Measurements from ENCODE around the gene PPFIA1.
"Not testable (repeated sequence)": the region's sequence is repeated elsewhere in the genome, so short reads cannot be mapped to it uniquely, and the experiment has no call there.

Gene PPFIA1

GRCh38 chr11:70250876-70251658 is 19.4 kb upstream of the PPFIA1 start:
- Histone ChIP-seq H3K27ac (ENCODE audit: low read depth in 2 of 2, low read length in 2 of 2) (no peak overlapping the region), H3K9me3 (ENCODE audit: control insufficient read depth in 2 of 2, low read length in 2 of 2) (no peaks in the 10 kb centered on the region), H3K4me3 (ENCODE audit: low read length in 2 of 2) (no peak overlapping the region), H3K27me3 (ENCODE audit: control insufficient read depth in 2 of 2, insufficient read depth in 2 of 2, low read length in 2 of 2) (no peaks in the 10 kb centered on the region), H3K4me1 (ENCODE audit: control insufficient read depth in 2 of 2, insufficient read depth in 2 of 2, low read length in 2 of 2) (no peaks in the 10 kb centered on the region), H3K36me3 (ENCODE audit: control insufficient read depth in 2 of 2, insufficient read depth in 2 of 2, low read length in 2 of 2) (no peaks in the 10 kb centered on the region), H3K9ac (ENCODE audit: low read depth in 1 of 2, low read length in 2 of 2) (no peak overlapping the region)

GRCh38 chr11:70251659-70252321 is 18.7 kb upstream of the PPFIA1 start:
- Histone ChIP-seq H3K9ac (ENCODE audit: low read depth in 1 of 2, low read length in 2 of 2) (no peak overlapping the region), H3K27ac (ENCODE audit: low read depth in 2 of 2, low read length in 2 of 2) (no peak overlapping the region), H3K9me3 (ENCODE audit: control insufficient read depth in 2 of 2, low read length in 2 of 2) (no peaks in the 10 kb centered on the region), H3K36me3 (ENCODE audit: control insufficient read depth in 2 of 2, insufficient read depth in 2 of 2, low read length in 2 of 2) (no peaks in the 10 kb centered on the region), H3K4me3 (ENCODE audit: low read length in 2 of 2) (no peak overlapping the region), H3K4me1 (ENCODE audit: control insufficient read depth in 2 of 2, insufficient read depth in 2 of 2, low read length in 2 of 2) (no peaks in the 10 kb centered on the region), H3K27me3 (ENCODE audit: control insufficient read depth in 2 of 2, insufficient read depth in 2 of 2, low read length in 2 of 2) (no peaks in the 10 kb centered on the region)

GRCh38 chr11:70252844-70253243 is 17.6 kb upstream of the PPFIA1 start:
- Histone ChIP-seq H3K27me3 (ENCODE audit: control insufficient read depth in 2 of 2, insufficient read depth in 2 of 2, low read length in 2 of 2) (no peaks in the 10 kb centered on the region), H3K9ac (ENCODE audit: low read depth in 1 of 2, low read length in 2 of 2) (no peak overlapping the region), H3K9me3 (ENCODE audit: control insufficient read depth in 2 of 2, low read length in 2 of 2) (no peaks in the 10 kb centered on the region), H3K27ac (ENCODE audit: low read depth in 2 of 2, low read length in 2 of 2) (no peak overlapping the region), H3K36me3 (ENCODE audit: control insufficient read depth in 2 of 2, insufficient read depth in 2 of 2, low read length in 2 of 2) (no peaks in the 10 kb centered on the region), H3K4me1 (ENCODE audit: control insufficient read depth in 2 of 2, insufficient read depth in 2 of 2, low read length in 2 of 2) (no peaks in the 10 kb centered on the region), H3K4me3 (ENCODE audit: low read length in 2 of 2) (no peak overlapping the region)

GRCh38 chr11:70255477-70256116 is 14.9 kb upstream of the PPFIA1 start:
- no peaks in the 10 kb centered on the region for H3K27me3 ChIP-seq (ENCODE audit: control insufficient read depth in 2 of 2, insufficient read depth in 2 of 2, low read length in 2 of 2)
- no peak overlapping the region for H3K9ac ChIP-seq (ENCODE audit: low read depth in 1 of 2, low read length in 2 of 2)
- H3K27ac ChIP-seq (ENCODE audit: low read depth in 2 of 2, low read length in 2 of 2): no peak overlapping the region
- no peaks in the 10 kb centered on the region for H3K9me3 ChIP-seq (ENCODE audit: control insufficient read depth in 2 of 2, low read length in 2 of 2)
- no peak overlapping the region for H3K4me3 ChIP-seq (ENCODE audit: low read length in 2 of 2)
- no peaks in the 10 kb centered on the region for H3K36me3 ChIP-seq (ENCODE audit: control insufficient read depth in 2 of 2, insufficient read depth in 2 of 2, low read length in 2 of 2)
- no peaks in the 10 kb centered on the region for H3K4me1 ChIP-seq (ENCODE audit: control insufficient read depth in 2 of 2, insufficient read depth in 2 of 2, low read length in 2 of 2)

- not testable (repeated sequence) for H3K4me1 ChIP-seq (ENCODE audit: control insufficient read depth in 2 of 2, insufficient read depth in 2 of 2, low read length in 2 of 2); H3K27ac ChIP-seq (ENCODE audit: low read depth in 2 of 2, low read length in 2 of 2); H3K36me3 ChIP-seq (ENCODE audit: control insufficient read depth in 2 of 2, insufficient read depth in 2 of 2, low read length in 2 of 2); H3K27me3 ChIP-seq (ENCODE audit: control insufficient read depth in 2 of 2, insufficient read depth in 2 of 2, low read length in 2 of 2); H3K9me3 ChIP-seq (ENCODE audit: control insufficient read depth in 2 of 2, low read length in 2 of 2); H3K4me3 ChIP-seq (ENCODE audit: low read length in 2 of 2); H3K9ac ChIP-seq (ENCODE audit: low read depth in 1 of 2, low read length in 2 of 2)
Measured at GRCh38 chr11:70259077-70259476, 11.4 kb upstream of the PPFIA1 start.

- Histone ChIP-seq H3K36me3 (ENCODE audit: control insufficient read depth in 2 of 2, insufficient read depth in 2 of 2, low read length in 2 of 2) (no peaks in the 10 kb centered on the region), H3K27ac (ENCODE audit: low read depth in 2 of 2, low read length in 2 of 2) (no peak overlapping the region), H3K4me1 (ENCODE audit: control insufficient read depth in 2 of 2, insufficient read depth in 2 of 2, low read length in 2 of 2) (no peaks in the 10 kb centered on the region), H3K27me3 (ENCODE audit: control insufficient read depth in 2 of 2, insufficient read depth in 2 of 2, low read length in 2 of 2) (no peaks in the 10 kb centered on the region), H3K4me3 (ENCODE audit: low read length in 2 of 2) (no peak overlapping the region), H3K9ac (ENCODE audit: low read depth in 1 of 2, low read length in 2 of 2) (no peak overlapping the region), H3K9me3 (ENCODE audit: control insufficient read depth in 2 of 2, low read length in 2 of 2) (no peaks in the 10 kb centered on the region)
Measured at GRCh38 chr11:70262951-70263350, 7.5 kb upstream of the PPFIA1 start.

GRCh38 chr11:70263363-70263762 is 7.1 kb upstream of the PPFIA1 start:
- no peaks in the 10 kb centered on the region for H3K4me1 ChIP-seq (ENCODE audit: control insufficient read depth in 2 of 2, insufficient read depth in 2 of 2, low read length in 2 of 2)
- H3K36me3 ChIP-seq (ENCODE audit: control insufficient read depth in 2 of 2, insufficient read depth in 2 of 2, low read length in 2 of 2): no peaks in the 10 kb centered on the region
- H3K9me3 ChIP-seq (ENCODE audit: control insufficient read depth in 2 of 2, low read length in 2 of 2): no peaks in the 10 kb centered on the region
- no peak overlapping the region for H3K27ac ChIP-seq (ENCODE audit: low read depth in 2 of 2, low read length in 2 of 2)
- no peaks in the 10 kb centered on the region for H3K27me3 ChIP-seq (ENCODE audit: control insufficient read depth in 2 of 2, insufficient read depth in 2 of 2, low read length in 2 of 2)
- H3K9ac ChIP-seq (ENCODE audit: low read depth in 1 of 2, low read length in 2 of 2): no peak overlapping the region
- H3K4me3 ChIP-seq (ENCODE audit: low read length in 2 of 2): no peak overlapping the region

GRCh38 chr11:70265341-70265740 is 5.1 kb upstream of the PPFIA1 start:
- H3K4me1 ChIP-seq (ENCODE audit: control insufficient read depth in 2 of 2, insufficient read depth in 2 of 2, low read length in 2 of 2): peaks cover 7 to 10% of the 10 kb centered on the region in 2 donors
- no peaks in the 10 kb centered on the region for H3K27me3 ChIP-seq (ENCODE audit: control insufficient read depth in 2 of 2, insufficient read depth in 2 of 2, low read length in 2 of 2)

GRCh38 chr11:70267405-70267950 is 3.0 kb upstream of the PPFIA1 start:
- Histone ChIP-seq H3K27ac (ENCODE audit: low read depth in 2 of 2, low read length in 2 of 2) (no peak overlapping the region), H3K27me3 (ENCODE audit: control insufficient read depth in 2 of 2, insufficient read depth in 2 of 2, low read length in 2 of 2) (no peaks in the 10 kb centered on the region), H3K9ac (ENCODE audit: low read depth in 1 of 2, low read length in 2 of 2) (no peak overlapping the region), H3K4me1 (ENCODE audit: control insufficient read depth in 2 of 2, insufficient read depth in 2 of 2, low read length in 2 of 2) (peaks cover 15 to 17% of the 10 kb centered on the region in 2 donors), H3K36me3 (ENCODE audit: control insufficient read depth in 2 of 2, insufficient read depth in 2 of 2, low read length in 2 of 2) (peaks cover 3% of the 10 kb centered on the region in 2 donors), H3K9me3 (ENCODE audit: control insufficient read depth in 2 of 2, low read length in 2 of 2) (no peaks in the 10 kb centered on the region), H3K4me3 (ENCODE audit: low read length in 2 of 2) (no peak overlapping the region)

More at GRCh38 chr11:70265341-70265740, 5.1 kb upstream of the PPFIA1 start:
- Histone ChIP-seq H3K9ac (ENCODE audit: low read depth in 1 of 2, low read length in 2 of 2) (no peak overlapping the region), H3K27ac (ENCODE audit: low read depth in 2 of 2, low read length in 2 of 2) (no peak overlapping the region), H3K4me3 (ENCODE audit: low read length in 2 of 2) (no peak overlapping the region), H3K36me3 (ENCODE audit: control insufficient read depth in 2 of 2, insufficient read depth in 2 of 2, low read length in 2 of 2) (no peaks in the 10 kb centered on the region), H3K9me3 (ENCODE audit: control insufficient read depth in 2 of 2, low read length in 2 of 2) (no peaks in the 10 kb centered on the region)

GRCh38 chr11:70268526-70268925 is 2.0 kb upstream of the PPFIA1 start:
- peaks cover 15 to 18% of the 10 kb centered on the region in 2 donors for H3K4me1 ChIP-seq (ENCODE audit: control insufficient read depth in 2 of 2, insufficient read depth in 2 of 2, low read length in 2 of 2)
- H3K4me3 ChIP-seq (ENCODE audit: low read length in 2 of 2): no peak overlapping the region
- H3K27ac ChIP-seq (ENCODE audit: low read depth in 2 of 2, low read length in 2 of 2): no peak overlapping the region
- H3K9ac ChIP-seq (ENCODE audit: low read depth in 1 of 2, low read length in 2 of 2): no peak overlapping the region
- H3K27me3 ChIP-seq (ENCODE audit: control insufficient read depth in 2 of 2, insufficient read depth in 2 of 2, low read length in 2 of 2): no peaks in the 10 kb centered on the region
- peaks cover 6 to 8% of the 10 kb centered on the region in 2 donors for H3K36me3 ChIP-seq (ENCODE audit: control insufficient read depth in 2 of 2, insufficient read depth in 2 of 2, low read length in 2 of 2)
- H3K9me3 ChIP-seq (ENCODE audit: control insufficient read depth in 2 of 2, low read length in 2 of 2): no peaks in the 10 kb centered on the region
